Measurements from ENCODE around the gene GPNMB.
"Not testable (repeated sequence)": the region's sequence is repeated elsewhere in the genome, so short reads cannot be mapped to it uniquely, and the experiment has no call there.

The GPNMB gene

GRCh38 chr7:23246555-23246954 lies at the start of gene GPNMB:
GPNMB (plus strand) TSS chr7:23246775; CDS start chr7:23246858, 83 bp downstream.
- no peak for DNase-seq (ENCODE audit: low read depth in 4 of 4, low spot score in 1 of 4)

DNA sequence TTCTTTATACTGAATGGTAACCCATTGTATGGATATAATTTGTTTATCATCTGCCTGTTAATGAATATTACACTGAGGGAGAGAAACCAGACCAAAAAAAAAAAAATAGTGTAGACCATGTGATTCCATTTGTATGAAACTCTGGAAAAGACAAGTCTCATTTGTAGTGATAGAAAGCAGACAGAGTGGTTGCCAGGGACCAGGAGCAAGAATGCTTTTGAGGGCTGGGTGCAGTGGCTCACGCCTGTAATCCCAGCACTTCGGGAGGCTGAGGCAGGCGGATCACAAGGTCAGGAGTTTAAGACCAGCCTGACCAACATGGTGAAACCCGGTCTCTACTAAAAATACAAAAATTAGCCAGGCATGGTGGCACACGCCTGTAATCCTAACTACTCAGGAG lies 48.8 kb upstream of the GPNMB start:
- not testable (repeated sequence) for DNase-seq (ENCODE audit: low read depth in 4 of 4, low spot score in 1 of 4)

DNA sequence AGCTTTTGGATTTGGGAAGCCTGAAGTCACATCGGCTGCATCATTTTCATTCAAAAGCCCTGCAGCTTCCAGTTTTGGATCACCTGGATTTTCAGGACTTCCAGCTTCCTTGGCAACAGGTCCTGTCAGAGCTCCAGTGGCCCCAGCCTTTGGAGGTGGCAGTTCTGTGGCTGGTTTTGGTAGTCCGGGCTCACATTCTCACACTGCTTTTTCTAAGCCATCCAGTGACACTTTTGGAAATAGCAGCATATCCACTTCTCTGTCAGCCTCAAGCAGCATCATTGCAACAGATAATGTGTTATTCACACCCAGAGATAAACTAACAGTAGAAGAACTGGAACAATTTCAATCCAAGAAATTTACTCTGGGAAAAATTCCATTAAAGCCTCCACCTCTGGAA lies 46.2 kb upstream of the GPNMB start:
- no peak for DNase-seq (ENCODE audit: low read depth in 4 of 4, low spot score in 1 of 4)

DNA sequence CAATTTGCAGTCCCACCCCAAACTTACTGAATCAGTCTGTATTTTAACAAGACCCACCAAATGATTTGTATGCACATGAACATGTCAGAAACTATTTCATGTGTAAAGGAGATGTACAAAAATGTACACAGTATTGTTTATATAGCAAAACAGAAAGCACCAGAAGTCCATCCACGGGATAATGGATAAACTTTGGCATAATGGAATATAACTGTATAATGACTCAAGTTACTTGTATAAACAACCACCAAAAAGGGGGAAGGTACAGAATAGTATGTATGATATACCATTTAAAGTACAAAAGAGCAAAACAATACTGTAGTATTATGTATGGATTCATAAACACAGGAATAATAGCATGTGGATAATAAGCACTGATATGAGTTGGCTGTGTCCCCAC lies 42.3 kb upstream of the GPNMB start:
- no peak for DNase-seq (ENCODE audit: low read depth in 4 of 4, low spot score in 1 of 4)

DNA sequence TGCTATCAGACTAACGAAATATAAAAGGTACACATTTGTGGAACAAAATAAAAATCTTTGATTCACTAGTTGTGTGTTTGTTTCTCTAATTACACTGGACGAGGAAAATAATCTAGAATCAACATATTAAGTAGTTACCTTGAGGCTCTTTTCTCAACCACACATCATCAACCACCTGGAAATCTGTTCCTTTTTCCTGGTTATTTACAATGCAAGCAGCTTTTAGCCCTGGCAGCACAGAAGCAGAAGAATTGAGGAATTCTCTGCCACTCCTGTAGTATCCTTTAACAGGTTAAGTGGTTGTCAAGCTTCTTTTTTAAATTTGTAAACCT lies 41.0 kb upstream of the GPNMB start:
- DNase-seq (ENCODE audit: low read depth in 4 of 4, low spot score in 1 of 4) = no peak

DNA sequence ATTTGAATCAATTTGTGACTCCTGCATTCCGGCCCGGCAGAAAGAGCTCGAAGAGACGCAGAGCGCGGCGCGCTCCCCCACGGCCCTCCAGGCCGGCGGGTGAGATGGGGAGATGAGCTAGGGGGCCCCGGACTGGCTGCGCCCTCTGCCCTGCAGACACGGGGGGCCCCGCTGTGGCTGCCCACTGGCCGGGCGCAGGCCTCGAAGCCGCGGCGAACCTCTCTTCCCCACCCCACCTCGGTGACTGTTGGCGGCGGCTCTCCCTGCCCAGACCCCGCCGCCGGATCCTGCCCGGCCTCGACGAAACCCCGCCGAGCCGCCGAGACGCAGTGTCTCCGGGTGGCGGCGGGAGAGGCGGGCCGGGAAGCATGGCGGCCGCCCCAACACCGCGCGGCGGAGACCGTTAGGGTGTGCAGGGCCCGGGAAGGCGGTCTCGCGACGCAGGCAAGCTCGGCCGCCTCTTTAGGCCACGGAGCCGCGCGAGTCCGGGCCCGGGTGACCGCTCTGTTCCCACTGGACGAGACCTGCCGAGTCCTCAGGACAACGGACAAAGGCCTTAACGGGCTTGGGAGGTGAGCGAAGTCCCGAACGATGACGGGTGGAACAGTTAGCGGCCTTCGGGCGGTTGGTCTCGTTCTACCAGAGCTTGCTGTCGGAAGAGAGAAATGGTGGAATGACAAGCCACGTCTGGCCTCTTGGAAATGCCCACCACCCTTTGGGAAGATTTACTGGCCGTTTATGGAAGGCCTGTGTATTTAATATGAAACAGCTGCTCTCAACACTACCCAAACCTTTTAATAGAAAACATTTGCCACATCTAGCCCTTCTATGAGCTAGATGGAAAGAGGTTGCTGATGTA lies 40.4 kb upstream of the GPNMB start:
- DNase-seq (ENCODE audit: low read depth in 4 of 4, low spot score in 1 of 4) = no peak

DNA sequence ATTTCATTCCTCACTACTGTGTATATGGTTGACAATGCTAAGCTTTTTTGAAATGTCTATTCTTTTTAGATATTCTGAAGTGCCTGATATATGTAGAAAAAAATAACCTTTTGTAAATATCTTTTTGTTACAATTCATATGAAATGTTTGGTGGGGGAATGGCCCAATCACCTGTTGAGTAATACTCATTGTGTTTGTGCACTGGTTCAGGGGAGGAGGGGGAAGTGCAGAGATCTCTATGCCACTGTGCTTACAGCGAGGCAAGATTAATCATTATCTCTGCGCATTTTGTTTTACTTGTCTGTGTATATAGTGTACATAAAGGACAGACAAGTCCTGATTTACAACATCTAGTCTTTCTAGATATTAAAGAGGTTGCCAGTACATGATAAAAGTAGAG lies 39.6 kb upstream of the GPNMB start:
- no peak for DNase-seq (ENCODE audit: low read depth in 4 of 4, low spot score in 1 of 4)

DNA sequence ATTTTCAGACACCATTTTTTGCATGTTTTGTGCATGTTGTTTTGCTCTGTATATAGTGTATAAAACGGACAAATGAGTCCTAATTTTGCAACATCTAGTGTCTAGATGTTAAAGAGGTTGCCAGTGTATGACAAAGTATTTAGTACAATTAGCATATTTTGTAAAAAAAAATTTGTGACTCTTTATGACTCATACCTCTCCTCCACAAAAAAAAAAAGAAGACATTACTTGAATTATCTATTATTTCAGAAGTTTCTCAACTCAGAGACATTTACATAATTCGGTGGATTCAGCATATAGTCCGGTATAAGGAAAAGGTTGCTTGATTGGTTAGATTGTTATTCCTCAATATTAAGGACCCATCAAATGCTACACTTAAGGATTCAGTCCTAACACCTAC lies 38.7 kb upstream of the GPNMB start:
- DNase-seq (ENCODE audit: low read depth in 4 of 4, low spot score in 1 of 4) = no peak

GRCh38 chr7:23208316-23208715 lies 38.3 kb upstream of the GPNMB start:
- DNase-seq (ENCODE audit: low read depth in 4 of 4, low spot score in 1 of 4) = no peak

DNA sequence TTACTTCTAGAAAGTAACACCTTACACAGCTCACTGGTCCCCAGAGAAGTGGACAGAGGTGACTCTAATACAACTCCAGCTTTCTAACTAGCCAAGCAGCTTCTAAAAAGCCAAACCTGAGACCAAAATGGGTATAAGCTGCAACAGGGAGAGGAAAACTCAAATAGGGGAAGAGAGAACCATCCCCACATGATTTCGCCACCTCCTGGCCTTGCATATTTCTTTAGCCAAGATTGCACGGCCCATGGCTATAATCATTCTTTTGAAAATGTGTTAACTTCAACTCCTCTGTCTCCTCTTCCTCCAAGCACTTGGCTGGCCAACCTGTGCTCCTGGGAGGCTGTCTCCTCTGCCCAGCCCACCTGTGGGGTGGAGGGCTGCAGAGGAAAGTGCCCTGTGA lies 36.1 kb upstream of the GPNMB start:
- no peak for DNase-seq (ENCODE audit: low read depth in 4 of 4, low spot score in 1 of 4)

DNA sequence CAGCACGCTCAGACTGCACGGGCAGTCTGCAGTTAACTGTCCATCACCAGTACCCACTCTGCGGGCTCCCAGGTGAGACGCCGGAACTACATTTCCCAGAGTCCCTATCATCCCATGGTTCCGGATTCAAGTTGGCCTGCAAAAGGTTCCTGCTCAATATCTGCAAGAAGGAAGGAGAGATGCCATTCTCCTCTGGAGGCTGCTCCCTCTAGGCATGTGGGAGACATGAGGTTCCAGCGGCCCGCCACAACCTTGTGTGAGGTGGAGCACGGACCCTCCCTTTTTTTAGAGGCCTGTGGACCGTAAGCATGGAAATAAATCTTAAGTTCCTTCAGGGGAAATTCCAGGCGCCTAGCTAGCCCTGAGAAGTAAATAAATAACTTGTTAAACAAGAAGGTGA lies 35.0 kb upstream of the GPNMB start:
- DNase-seq (ENCODE audit: low read depth in 4 of 4, low spot score in 1 of 4) = no peak

DNA sequence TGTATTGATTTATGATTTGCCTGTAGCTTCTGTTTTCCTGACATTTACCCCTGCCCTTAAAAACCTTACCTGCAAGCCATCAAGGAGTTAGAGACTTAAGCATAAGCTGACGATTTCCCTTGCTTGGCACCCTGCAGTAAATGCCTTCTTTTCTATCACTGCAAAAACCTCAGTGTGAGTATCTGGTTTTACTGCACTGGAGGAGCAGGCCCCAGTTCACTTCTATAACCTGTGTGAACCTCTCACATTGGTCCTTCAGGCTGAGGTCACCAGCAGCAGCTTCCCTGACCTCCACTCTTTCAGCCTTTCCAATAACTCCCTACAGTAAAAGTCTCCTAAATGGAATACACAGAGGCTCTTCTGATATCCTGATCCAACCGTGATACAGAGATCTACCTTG lies 34.2 kb upstream of the GPNMB start:
- no peak for DNase-seq (ENCODE audit: low read depth in 4 of 4, low spot score in 1 of 4)

DNA sequence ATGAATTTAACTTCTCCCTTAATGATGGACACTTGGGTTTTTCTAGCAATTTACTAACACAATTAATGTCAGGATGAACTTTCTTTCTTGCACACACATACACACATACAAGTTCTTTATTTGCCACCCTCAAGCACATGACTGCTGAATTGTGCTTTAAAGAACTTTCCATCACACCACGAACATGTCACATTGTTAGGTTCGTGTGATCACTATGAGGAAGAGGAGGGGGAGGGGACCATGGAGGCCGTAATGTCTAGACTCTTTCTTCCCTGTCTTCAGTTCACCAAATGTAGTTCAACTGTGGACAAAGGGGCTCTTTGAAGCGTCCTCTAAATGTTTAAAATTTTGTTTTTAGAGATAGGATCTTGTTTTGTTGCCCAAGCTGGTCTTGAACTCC lies 33.7 kb upstream of the GPNMB start:
- DNase-seq (ENCODE audit: low read depth in 4 of 4, low spot score in 1 of 4) = no peak

DNA sequence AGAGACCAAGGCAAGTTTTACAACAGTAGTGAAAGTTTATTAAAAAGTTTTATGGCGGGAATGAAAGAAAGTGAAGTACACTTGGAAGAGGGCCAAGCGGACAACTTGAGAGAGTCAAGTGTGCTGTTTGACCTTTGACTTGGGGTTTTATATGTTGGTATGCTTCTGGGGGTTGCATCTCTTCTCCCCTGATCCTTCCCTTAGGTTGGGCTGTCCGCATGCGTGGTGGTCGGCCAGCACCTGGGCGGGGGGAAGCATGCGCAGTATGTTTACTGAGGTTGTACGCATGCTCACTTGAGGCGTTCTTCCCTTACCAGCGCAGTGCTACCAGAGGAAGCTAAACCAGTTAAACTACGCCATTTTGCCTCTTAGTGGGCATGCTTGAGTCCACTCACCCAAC lies 32.8 kb upstream of the GPNMB start:
- no peak for DNase-seq (ENCODE audit: low read depth in 4 of 4, low spot score in 1 of 4)

GRCh38 chr7:23214423-23214822 lies 32.2 kb upstream of the GPNMB start:
- DNase-seq (ENCODE audit: low read depth in 4 of 4, low spot score in 1 of 4) = no peak

DNA sequence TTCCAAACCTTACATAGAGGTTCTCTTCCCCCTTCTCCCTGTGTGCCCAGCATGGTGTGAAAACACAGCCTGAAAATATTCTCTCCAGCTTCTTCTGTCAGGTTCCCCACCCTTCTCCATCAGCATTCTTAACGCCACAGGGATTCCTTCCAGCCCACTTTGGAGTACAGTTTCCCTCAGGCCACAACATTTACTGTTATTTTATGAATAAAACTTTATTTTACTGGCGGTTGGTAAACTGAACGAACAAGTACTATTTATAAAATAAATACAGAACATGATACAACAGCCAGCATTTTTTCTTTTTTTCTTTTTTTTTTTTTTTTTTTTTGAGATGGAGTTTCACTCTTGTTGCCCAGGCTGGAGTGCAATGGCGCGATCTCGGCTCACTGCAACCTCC lies 31.6 kb upstream of the GPNMB start:
- no peak for DNase-seq (ENCODE audit: low read depth in 4 of 4, low spot score in 1 of 4)

GRCh38 chr7:23216021-23216420 lies 30.6 kb upstream of the GPNMB start:
- no peak for DNase-seq (ENCODE audit: low read depth in 4 of 4, low spot score in 1 of 4)

DNA sequence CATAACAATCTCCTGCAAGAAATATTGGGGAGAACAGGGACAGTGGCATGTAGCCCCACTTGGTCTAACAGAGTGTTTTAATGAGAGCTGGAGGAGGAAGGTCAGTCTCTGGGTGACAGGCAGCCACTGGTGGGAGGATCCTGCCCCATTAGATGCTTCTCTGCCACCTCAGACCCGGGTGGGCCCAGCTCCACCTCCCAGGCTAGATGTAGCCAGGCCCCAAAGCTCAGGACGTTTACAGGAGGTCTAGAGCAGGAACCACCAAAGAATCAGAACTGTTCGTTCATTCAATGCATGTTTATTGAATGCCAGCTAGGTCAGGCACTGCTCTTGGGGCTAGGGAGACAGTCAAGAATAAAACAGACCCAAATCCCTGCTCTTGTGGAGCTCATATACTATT lies 28.4 kb upstream of the GPNMB start:
- DNase-seq (ENCODE audit: low read depth in 4 of 4, low spot score in 1 of 4) = no peak

DNA sequence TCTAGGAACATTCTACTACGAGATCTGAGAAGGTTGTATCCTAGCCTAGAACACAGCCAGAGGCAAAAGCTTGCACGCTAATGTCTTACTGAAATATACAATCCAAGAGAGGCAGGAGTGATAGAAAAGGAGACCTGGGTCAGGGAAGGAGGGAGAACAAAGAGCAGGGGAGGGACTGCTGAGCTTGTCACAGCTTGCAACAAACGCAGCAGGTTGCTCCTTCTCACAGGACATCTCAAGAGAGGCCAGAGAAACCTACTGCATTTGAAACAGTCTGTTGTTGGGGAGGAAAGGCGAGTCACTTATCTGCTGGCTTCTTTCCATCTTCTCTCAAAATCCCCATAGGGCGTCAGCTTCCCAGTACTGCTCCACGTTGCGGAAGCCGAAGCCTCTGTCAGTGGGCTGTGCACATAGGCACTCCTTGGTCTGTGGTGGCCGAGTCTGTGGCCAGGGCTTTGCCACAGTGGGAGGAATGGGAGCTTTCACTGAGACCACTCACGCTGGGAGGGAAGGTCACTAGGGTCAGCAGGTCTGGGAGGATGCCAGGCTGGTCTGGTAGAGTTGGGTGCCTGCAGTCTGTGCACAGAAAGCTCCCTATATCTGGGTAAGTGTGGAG lies 25.8 kb upstream of the GPNMB start:
- DNase-seq (ENCODE audit: low read depth in 4 of 4, low spot score in 1 of 4) = no peak

DNA sequence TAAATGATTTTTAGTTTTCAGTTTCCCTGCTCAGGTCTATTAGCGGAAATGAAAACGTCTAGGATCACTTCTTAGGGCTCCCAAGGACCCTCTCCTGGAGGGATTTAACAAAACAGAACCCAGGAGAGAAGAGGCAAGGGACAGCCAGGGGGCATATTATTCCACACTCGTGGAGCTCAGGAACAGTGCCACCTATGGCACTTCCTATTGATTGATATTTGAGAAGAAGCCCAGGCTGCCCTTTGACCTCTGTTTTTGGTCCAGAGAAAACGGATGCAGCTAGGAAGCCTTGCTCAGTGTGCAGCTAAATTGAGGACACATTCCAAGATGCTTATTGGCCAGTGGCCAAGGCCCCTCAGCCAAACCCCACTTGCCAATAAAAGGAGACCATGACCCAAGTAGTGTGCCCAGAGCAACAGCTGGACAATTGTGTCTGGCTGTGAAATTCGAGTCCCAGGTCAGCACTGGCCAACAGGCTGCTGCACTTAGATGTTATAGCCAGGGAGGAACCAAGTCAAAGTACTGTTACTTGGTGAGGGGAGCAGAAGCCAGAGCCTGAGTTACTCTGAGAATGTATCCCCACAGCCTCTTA lies 24.0 kb upstream of the GPNMB start:
- DNase-seq (ENCODE audit: low read depth in 4 of 4, low spot score in 1 of 4) = no peak

GRCh38 chr7:23224364-23224763 lies 22.2 kb upstream of the GPNMB start:
- DNase-seq (ENCODE audit: low read depth in 4 of 4, low spot score in 1 of 4) = not testable (repeated sequence)

DNA sequence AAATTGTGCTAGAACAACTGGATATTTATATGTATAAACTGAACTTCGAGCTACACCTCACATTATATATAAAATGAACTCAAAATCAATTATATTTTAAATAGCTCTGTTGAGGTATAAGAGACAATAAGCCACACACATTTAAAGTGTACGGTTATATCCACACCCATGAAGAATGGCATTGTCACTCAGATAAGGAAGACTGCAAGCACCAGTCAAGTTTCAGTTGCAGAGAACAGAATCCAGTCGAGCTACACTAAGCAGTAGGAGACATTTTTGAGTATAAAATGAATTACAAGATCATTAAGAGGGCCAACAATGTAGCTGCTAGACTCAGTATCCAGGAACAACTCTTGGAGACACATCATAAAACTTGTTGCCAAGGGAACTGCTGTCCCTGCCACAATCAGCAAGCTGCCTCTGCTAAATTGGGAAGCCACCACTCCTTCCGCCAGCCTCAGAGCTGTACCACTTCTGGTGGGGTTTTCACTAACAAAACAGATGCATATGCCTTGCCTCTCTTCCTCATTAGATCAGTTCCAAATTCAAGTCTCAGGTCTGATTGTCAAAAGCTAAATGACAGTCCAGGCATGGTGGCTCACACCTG lies 19.6 kb upstream of the GPNMB start:
- no peak for DNase-seq (ENCODE audit: low read depth in 4 of 4, low spot score in 1 of 4)
